ENCODE measurements around the gene MALRD1. TPM values are rescaled to one million over a fixed set of nuclear protein-coding genes. Genes with fewer than 3 reads are reported as not detected.

The MALRD1 gene
- total RNA-seq, 4 donors from 2014 or later = 0.23 TPM; not detected in 3

GRCh38 chr10:19142967-19143366 is 94.4 kb downstream of the MALRD1 start:
- TF ChIP-seq CTCF (IDR thresholded peaks at IDR 0.05) (no peak), POLR2A (IDR thresholded peaks at IDR 0.05) (no peak)
- H3K4me3 ChIP-seq (ENCODE audit: low read depth, poor library complexity, severe bottlenecking) = no peak overlapping the region
- intact Hi-C loops (cut with DNase I; ENCODE audit: low total_unique reads) = no loop called here
- WGBS, 2 donors = 66 to 67% methylated on average over 4 of the region's 4 CpGs
- no peak for DNase-seq (ENCODE audit: low spot score in 2 of 2)

- no peak for TF ChIP-seq CTCF (IDR thresholded peaks at IDR 0.05)
- no peak for TF ChIP-seq POLR2A (IDR thresholded peaks at IDR 0.05)
- intact Hi-C loops (cut with DNase I; ENCODE audit: low total_unique reads) = no loop called here
- 74 to 92% methylated on average over 4 of the region's 4 CpGs for WGBS, 2 donors
Observed at GRCh38 chr10:19144206-19144605, 95.6 kb downstream of the MALRD1 start.

GRCh38 chr10:19154375-19154774 is 105.8 kb downstream of the MALRD1 start:
- TF ChIP-seq CTCF (IDR thresholded peaks at IDR 0.05) (no peak), POLR2A (IDR thresholded peaks at IDR 0.05) (no peak)
- DNase-seq (ENCODE audit: low spot score in 2 of 2) = no peak
- 61 to 79% methylated on average over 4 of the region's 4 CpGs for WGBS, 2 donors
- intact Hi-C loops (cut with DNase I; ENCODE audit: low total_unique reads) = no loop called here
- H3K4me3 ChIP-seq (ENCODE audit: low read depth, poor library complexity, severe bottlenecking) = no peak overlapping the region

More at GRCh38 chr10:19144206-19144605, 95.6 kb downstream of the MALRD1 start:
- DNase-seq (ENCODE audit: low spot score in 2 of 2) = no peak
- no peak overlapping the region for H3K4me3 ChIP-seq (ENCODE audit: low read depth, poor library complexity, severe bottlenecking)

- H3K4me3 ChIP-seq (ENCODE audit: low read depth, poor library complexity, severe bottlenecking) = no peak overlapping the region
- WGBS, 2 donors = 83 to 85% methylated on average over 2 of the region's 2 CpGs
- intact Hi-C loops (cut with DNase I; ENCODE audit: low total_unique reads) = no loop called here
- TF ChIP-seq CTCF (IDR thresholded peaks at IDR 0.05) (no peak), POLR2A (IDR thresholded peaks at IDR 0.05) (no peak)
- no peak for DNase-seq (ENCODE audit: low spot score in 2 of 2)
Observed at GRCh38 chr10:19158358-19158757, 109.8 kb downstream of the MALRD1 start.

- WGBS, 2 donors = 67 to 71% methylated on average over 3 of the region's 3 CpGs
- intact Hi-C loops (cut with DNase I; ENCODE audit: low total_unique reads) = no loop called here
- DNase-seq (ENCODE audit: low spot score in 2 of 2) = no peak
- H3K4me3 ChIP-seq (ENCODE audit: low read depth, poor library complexity, severe bottlenecking) = no peak overlapping the region
- no peak for TF ChIP-seq POLR2A (IDR thresholded peaks at IDR 0.05)
- no peak for TF ChIP-seq CTCF (IDR thresholded peaks at IDR 0.05)
Observed at GRCh38 chr10:19158870-19159269, 110.3 kb downstream of the MALRD1 start.

- no peak for DNase-seq (ENCODE audit: low spot score in 2 of 2)
- WGBS, 2 donors = 47 to 71% methylated on average over 1 of the region's 1 CpG
- intact Hi-C loops (cut with DNase I; ENCODE audit: low total_unique reads) = no loop called here
- H3K4me3 ChIP-seq (ENCODE audit: low read depth, poor library complexity, severe bottlenecking) = no peak overlapping the region
- TF ChIP-seq CTCF (IDR thresholded peaks at IDR 0.05) (no peak), POLR2A (IDR thresholded peaks at IDR 0.05) (no peak)
Observed at GRCh38 chr10:19164461-19164860, 115.9 kb downstream of the MALRD1 start.

All from lower leg skin (tissue), 4 donors.